GM12878 (cell line): ENCODE results near the gene SLC16A10.
"Not testable (repeated sequence)": the region's sequence is repeated elsewhere in the genome, so short reads cannot be mapped to it uniquely, and the experiment has no call there.

Experiments
- ATF7 ChIP-seq: fragments of 450-650 bp; IDR thresholded peaks from 2 replicates; pipeline ENCODE4 v1.6.1; 2016; ENCODE audit warnings: low read depth, mild to moderate bottlenecking
- DPF2 ChIP-seq: fragments of 450-650 bp; IDR thresholded peaks from 2 replicates; pipeline ENCODE4 v1.6.1; 2017; ENCODE audit warnings: mild to moderate bottlenecking
- EGR1 ChIP-seq, 2 experiments: IDR thresholded peaks; 1 replicate in 1 of 2; 2 replicates in 1 of 2; pipeline ENCODE4 v1.6.1; 2011 to 2012; ENCODE audit warnings: low read depth in 2 of 2, low read length in 2 of 2, borderline replicate concordance in 1 of 2, mild to moderate bottlenecking in 1 of 2, moderate library complexity in 1 of 2
- EZH2 ChIP-seq: IDR thresholded peaks from 2 replicates; pipeline ENCODE4 v1.6.1; 2012; ENCODE audit warnings: low read depth, mild to moderate bottlenecking, control low read depth, inconsistent platforms, low read length, borderline replicate concordance; ENCODE audit not compliant: control insufficient read depth
- FOS ChIP-seq: IDR thresholded peaks from 3 replicates; pipeline ENCODE4 v1.6.1; 2011; ENCODE audit warnings: borderline replicate concordance; ENCODE audit not compliant: insufficient read length; ENCODE audit errors: extremely low read depth
- KDM1A ChIP-seq: fragments of 200-600 bp; sonication (generic); IDR thresholded peaks from 2 replicates; pipeline ENCODE4 v1.6.1; 2016; ENCODE audit warnings: borderline replicate concordance
- POLR2A ChIP-seq: IDR thresholded peaks from 2 replicates; pipeline ENCODE4 v1.6.1; 2011; ENCODE audit warnings: low read depth, mild to moderate bottlenecking, low read length
- TAF1 ChIP-seq: IDR thresholded peaks from 2 replicates; pipeline ENCODE4 v1.6.1; 2011; ENCODE audit warnings: mild to moderate bottlenecking, low read depth, low read length, borderline replicate concordance
- ZSCAN29 ChIP-seq: fragments of 450-650 bp; IDR thresholded peaks from 2 replicates; pipeline ENCODE4 v1.6.1; 2017; ENCODE audit warnings: mild to moderate bottlenecking, moderate library complexity

- not testable (repeated sequence) for TF ChIP-seq DPF2; TAF1; POLR2A; EGR1 (IDR thresholded peaks at IDR 0.05; ENCODE audit: borderline replicate concordance in 1 of 2, low read depth in 2 of 2, low read length in 2 of 2); ZSCAN29; ATF7; FOS; KDM1A; EZH2
Observed at GRCh38 chr6:111203539-111203938, 116.2 kb downstream of the SLC16A10 start.
